ENCODE measurements around the gene HTRA3.

HTRA3 gene

GRCh38 chr4:8284391-8284790 is 14.8 kb downstream of the HTRA3 start:
- TF ChIP-seq, protein P1, sequence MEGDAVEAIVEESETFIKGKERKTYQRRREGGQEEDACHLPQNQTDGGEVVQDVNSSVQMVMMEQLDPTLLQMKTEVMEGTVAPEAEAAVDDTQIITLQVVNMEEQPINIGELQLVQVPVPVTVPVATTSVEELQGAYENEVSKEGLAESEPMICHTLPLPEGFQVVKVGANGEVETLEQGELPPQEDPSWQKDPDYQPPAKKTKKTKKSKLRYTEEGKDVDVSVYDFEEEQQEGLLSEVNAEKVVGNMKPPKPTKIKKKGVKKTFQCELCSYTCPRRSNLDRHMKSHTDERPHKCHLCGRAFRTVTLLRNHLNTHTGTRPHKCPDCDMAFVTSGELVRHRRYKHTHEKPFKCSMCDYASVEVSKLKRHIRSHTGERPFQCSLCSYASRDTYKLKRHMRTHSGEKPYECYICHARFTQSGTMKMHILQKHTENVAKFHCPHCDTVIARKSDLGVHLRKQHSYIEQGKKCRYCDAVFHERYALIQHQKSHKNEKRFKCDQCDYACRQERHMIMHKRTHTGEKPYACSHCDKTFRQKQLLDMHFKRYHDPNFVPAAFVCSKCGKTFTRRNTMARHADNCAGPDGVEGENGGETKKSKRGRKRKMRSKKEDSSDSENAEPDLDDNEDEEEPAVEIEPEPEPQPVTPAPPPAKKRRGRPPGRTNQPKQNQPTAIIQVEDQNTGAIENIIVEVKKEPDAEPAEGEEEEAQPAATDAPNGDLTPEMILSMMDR (IDR thresholded peaks at IDR 0.05; ENCODE audit: extremely low read depth, missing control alignments), result no peak
- DNase-seq (ENCODE audit: low spot score), result no peak

- TF ChIP-seq, protein P1 (IDR thresholded peaks at IDR 0.05; ENCODE audit: extremely low read depth, missing control alignments), result no peak
- DNase-seq (ENCODE audit: low spot score), result no peak
Measured at GRCh38 chr4:8285143-8285975, 15.8 kb downstream of the HTRA3 start.

- TF ChIP-seq, protein P1 (IDR thresholded peaks at IDR 0.05; ENCODE audit: extremely low read depth, missing control alignments), result no peak
Measured at GRCh38 chr4:8285976-8286718, 16.6 kb downstream of the HTRA3 start.

GRCh38 chr4:8286719-8287342 is 17.3 kb downstream of the HTRA3 start:
- no peak for DNase-seq (ENCODE audit: low spot score)
- TF ChIP-seq, protein P1 (IDR thresholded peaks at IDR 0.05; ENCODE audit: extremely low read depth, missing control alignments), result no peak

More at GRCh38 chr4:8285976-8286718, 16.6 kb downstream of the HTRA3 start:
- DNase-seq (ENCODE audit: low spot score), result no peak

- DNase-seq (ENCODE audit: low spot score), result no peak
- TF ChIP-seq, protein P1 (IDR thresholded peaks at IDR 0.05; ENCODE audit: extremely low read depth, missing control alignments), result no peak
Measured at GRCh38 chr4:8287343-8288280, 18.1 kb downstream of the HTRA3 start.

DNA sequence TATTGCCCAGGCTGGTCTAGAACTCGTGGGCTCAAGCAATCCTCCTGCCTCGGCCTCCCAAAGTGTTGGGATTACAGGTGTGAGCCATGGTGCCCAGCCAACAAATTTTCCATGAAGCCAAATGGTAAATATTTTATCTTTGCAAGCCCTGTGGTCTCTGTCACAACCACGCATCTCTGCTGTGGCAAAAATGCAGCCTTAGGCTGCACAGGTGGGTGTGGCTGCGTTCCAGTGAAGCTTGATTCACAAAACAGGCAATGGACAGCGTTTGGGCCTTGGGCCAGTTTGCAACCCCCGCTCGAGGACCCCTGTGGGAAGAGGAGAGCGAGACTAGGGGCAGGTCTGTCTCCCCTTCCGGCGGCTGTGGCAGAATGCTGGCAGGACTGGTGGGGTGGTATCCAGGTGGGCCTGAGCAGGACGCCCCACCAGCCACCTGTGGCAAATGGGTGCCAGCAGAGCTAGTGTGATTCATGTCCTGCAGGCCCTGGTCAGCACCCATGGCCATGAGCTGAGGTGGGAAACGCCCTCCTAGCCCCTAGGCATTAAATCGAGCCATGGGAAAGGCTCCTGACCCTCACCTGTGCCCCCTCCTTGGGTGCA is 19.7 kb downstream of the HTRA3 start:
- TF ChIP-seq, protein P1 (IDR thresholded peaks at IDR 0.05; ENCODE audit: extremely low read depth, missing control alignments), result no peak
- no peak for DNase-seq (ENCODE audit: low spot score)

Measured in GM20000 (cell line).